Muscle of back (tissue), 11 donors: Measurements from ENCODE around the gene MBP. TPM values are rescaled to one million over a fixed set of nuclear protein-coding genes. Genes with fewer than 3 reads are reported as not detected.
A peak's percentile ranks its signal among the peaks of the same experiment; 100 is the strongest.

Experiments
- DNase-seq, 3 donors: peaks; one replicate each; pipeline versions ENCODE4 v3.0.0 to v3.0.0-alpha.2; 2013
- polyA plus RNA-seq, 10 donors: library from polyadenylated mRNA; unstranded; fragments of 120-200 nt; gene quantifications; one replicate each; pipeline ENCODE4 v1.2.1, GENCODE V29; 2013; ENCODE audit not compliant: insufficient read length in 10 of 10

Gene MBP
- polyA plus RNA-seq, 10 donors = 11.9 to 21.9 (median 16.2) TPM

GRCh38 chr18:77053616-77054287, 78.8 kb downstream of the MBP start:
- DNase-seq = no peak

- DNase-seq = no peak
Measured at GRCh38 chr18:77052983-77053309, 79.6 kb downstream of the MBP start.

GRCh38 chr18:77052297-77052982, 80.1 kb downstream of the MBP start:
- DNase-seq = no peak

DNA sequence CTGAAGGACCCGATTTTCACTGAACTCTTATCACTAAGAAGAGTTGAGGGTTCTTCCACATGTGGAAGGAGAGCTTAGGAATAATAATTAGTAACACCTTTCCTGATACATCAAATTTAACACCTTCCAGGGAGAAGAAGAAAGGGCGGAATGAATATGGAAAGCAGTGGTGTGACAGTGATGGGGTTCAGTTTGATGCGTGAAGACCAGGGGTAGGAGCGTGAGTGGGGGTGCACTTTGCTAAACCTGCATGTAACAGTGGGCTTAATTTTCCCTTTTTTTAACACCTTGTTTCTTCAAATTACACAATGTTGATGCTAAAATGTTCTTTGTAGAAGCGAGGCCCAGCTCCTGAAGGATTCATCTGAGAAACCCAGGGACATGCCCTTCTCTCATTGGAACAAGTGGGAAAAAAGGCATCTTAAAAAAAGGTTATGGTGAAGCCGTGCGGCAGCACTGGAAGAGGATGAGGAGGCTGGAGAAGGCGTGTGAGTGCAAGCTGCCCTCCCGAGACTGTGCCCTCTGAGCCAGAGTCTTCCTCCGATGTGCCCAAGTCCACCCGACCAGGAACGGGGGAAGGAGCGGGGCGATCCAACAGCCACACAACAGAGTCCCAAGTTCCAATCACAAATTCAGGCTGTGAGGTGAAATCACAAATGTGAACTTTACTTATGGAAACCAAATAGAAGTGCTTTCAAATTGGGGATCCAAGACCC, 80.8 kb downstream of the MBP start:
- no peak for DNase-seq

GRCh38 chr18:77049938-77050337, 82.6 kb downstream of the MBP start:
- peak in 1 of 3 donors; percentile 67 for DNase-seq

- DNase-seq = no peak
Measured at GRCh38 chr18:77047803-77048419, 84.7 kb downstream of the MBP start.

- no peak for DNase-seq
Measured at GRCh38 chr18:77046994-77047393, 85.6 kb downstream of the MBP start.

DNA sequence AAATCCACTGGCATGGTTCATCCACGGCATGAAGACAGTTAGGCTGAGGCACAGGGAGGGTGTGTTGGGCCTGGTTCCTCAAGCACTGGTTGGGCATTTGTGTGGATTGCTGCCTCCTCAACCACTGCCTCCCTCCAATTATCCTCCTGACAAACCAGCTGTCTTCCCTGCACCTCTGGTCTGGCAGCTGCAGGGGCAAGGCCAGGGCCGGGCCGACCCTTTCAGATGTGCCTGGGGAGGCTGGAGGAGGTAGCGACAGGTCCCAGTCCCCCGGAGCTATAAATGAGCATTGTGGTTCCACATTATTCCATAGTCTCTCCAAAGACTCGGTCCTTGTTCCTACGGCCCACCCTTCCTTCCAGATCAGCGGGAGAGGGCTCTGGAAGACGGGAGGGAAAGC, 86.2 kb downstream of the MBP start:
- DNase-seq = no peak

DNA sequence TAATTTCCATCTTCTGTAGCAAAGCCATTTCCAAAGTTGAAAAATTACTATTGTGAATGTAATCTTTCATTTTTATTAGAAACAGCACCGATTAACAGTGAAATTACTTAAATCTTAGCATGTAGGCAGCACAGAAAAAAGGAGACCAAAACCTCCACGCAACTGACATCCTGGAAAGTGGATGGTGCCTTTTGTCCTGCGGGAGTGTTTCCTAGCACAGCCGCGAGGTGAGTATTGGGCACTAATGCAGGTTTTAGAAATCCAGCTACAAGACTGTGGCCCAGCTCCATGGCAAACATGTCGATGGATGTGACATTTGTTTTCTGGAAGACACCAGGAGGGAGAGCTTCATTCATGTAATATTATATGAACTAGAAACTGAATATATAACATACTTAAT, 86.9 kb downstream of the MBP start:
- DNase-seq = no peak

DNA sequence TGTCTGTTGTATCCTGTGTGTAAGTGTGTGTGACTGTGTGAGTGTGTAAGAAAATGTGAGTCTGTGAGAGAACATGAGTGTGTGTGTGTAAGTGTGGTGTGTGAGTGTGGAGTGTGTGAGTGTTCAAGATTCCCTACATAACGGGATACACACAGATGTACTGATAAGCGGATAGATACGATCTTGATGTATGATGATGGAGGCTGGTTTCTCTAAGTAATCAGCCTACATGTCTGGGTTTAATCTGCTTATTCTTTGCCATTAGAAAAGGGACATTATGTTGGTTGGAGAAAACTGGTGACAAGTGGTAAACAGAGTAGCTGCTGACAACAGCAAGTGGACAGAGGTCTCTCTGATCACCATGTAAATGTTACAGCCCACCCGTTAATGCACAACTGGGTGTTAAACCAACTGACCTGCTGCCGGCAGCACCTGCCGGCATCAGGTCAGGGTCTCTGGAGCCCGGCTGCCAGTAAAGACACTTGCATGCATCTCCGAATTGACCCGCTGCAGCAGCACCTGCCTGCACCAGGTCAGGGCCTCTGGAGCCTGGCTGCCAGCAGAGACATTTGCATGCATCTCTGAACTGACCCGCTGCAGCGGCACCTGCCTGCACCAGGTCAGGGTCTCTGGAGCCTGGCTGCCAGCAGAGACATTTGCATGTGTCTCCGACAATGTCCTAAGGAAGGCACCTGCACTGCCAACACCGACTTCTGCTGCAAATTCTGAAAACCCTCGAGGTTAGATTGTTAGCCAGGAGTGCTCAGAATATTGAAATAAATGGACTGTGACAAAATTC, 87.5 kb downstream of the MBP start:
- DNase-seq = no peak

GRCh38 chr18:77043541-77044280, 88.9 kb downstream of the MBP start:
- DNase-seq = no peak

DNA sequence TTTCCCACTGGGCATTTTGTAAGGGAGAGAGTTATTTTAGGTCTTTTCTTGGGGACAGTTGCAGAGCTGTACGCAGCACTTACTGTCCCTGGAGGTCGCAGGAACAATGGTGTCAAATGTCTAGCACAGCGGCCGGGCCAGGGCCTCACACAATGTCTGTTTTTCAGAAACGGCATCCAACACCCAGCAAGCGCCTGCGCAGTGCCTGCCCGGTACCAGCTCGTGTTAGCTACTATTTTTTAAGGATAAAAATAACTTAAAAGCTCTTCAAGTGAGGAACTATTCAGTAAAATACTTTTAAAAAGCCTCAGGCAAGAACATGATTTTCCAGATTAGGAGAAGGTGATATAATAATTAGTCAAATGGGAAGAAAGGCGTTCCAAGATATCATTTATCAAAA, 90.0 kb downstream of the MBP start:
- no peak for DNase-seq

GRCh38 chr18:77039196-77040130, 93.1 kb downstream of the MBP start:
- DNase-seq = no peak

DNA sequence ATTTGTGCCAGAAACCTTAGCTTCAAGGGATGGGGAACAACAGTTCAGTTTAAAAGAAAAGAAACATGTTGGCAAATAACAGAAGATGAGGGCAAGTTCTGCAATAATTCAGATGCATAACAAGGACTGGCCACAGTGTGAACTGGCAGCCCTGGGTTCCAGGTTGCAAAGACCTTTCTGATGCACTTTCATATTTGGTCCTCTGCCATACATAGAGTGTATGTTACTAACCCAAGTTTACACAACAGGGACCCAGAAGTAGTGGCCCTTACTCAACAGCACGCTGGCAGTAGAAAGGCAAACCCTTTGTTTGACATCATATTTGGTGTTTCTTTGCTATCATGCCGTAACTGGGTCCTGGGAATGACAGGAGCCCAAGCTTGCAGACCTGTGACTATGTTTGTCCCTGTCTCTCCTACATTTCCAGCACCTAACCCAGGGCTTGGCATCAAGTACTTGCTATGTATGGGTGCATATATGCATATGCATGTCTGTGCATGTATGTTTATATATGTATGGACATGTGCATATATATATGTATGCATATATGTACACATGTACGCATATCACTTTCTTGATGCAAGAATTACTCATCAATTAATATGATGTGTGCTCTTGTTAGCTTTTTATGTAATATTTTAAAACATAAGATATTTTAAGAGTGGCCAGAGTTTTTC, 94.3 kb downstream of the MBP start:
- DNase-seq = no peak

GRCh38 chr18:77037567-77037966, 95.0 kb downstream of the MBP start:
- DNase-seq = no peak

- peak in 1 of 3 donors; percentile 73 for DNase-seq
Measured at GRCh38 chr18:77035380-77036187, 97.0 kb downstream of the MBP start.

- no peak for DNase-seq
Measured at GRCh38 chr18:77033575-77033974, 99.0 kb downstream of the MBP start.

DNA sequence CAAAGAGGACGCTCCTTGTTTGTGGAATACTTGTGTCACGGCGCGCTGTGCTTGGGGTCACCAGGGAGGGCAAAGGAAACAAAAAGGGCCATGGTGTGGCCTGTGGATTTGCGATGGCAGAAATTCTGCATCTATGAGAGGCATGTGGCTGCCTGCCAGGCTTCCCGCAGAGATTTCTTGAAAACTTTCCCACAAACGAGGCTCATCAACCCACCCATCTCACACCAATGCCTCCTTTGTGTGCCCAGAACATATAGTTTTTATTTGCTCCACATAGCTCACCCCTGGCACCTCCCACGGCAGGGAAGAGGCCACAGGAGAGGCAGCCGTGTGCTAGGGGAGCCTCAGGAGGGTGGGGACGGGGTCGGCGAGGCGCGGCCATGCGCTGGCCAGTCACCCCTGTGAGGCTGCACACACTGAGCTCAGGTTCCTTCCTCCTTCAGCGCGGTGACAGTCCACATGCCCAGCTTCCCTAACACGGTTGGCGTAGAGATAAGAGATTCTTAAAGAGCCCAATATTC, 100.3 kb downstream of the MBP start:
- DNase-seq = no peak
